ENCODE measurements around the gene PDE4D. TPM values are rescaled to one million over a fixed set of nuclear protein-coding genes. Genes with fewer than 3 reads are reported as not detected.

The PDE4D gene
- total RNA-seq, 1 experiment from 2014 or later: 2.4 TPM

- DNase-seq (ENCODE audit: low read depth, low spot score) (no peak), ATAC-seq (no peak)
- H3K27ac ChIP-seq (ENCODE audit: low read length): no peak overlapping the region
- no peaks in the 10 kb centered on the region for H3K9me3 ChIP-seq (ENCODE audit: control insufficient read depth, insufficient read depth, low read depth, low read length)
- CTCF ChIA-PET: no interaction called here
- POLR2A ChIA-PET: no interaction called here
- no peaks in the 10 kb centered on the region for H3K4me1 ChIP-seq (ENCODE audit: control insufficient read depth, insufficient read depth, low read length)
- no peak overlapping the region for H3K4me3 ChIP-seq (ENCODE audit: low read depth in 2 of 2, low read length in 2 of 2)
- no TSS peak for BruUV-seq (replicated peaks)
- intact Hi-C loops (cut with micrococcal nuclease; ENCODE audit: unreplicated experiment) (no loop called here), in situ Hi-C loops (cut with HindIII; ENCODE audit: low pct_unique_long_range_greater_than_20kb, low sequenced_read_pairs) (no loop called here)
- no peaks in the 10 kb centered on the region for H3K27me3 ChIP-seq (ENCODE audit: control insufficient read depth, insufficient read depth, low read length)
- no peak for TF ChIP-seq REST (IDR thresholded peaks at IDR 0.05; ENCODE audit: insufficient read depth in 1 of 2, low read depth in 2 of 2, low read length in 1 of 2)
- TF ChIP-seq CTCF (IDR thresholded peaks at IDR 0.05): no peak
- no peak for TF ChIP-seq TCF7L2 (IDR thresholded peaks at IDR 0.05; ENCODE audit: low read depth, low read length)
- TF ChIP-seq POLR2AphosphoS5 (IDR thresholded peaks at IDR 0.05; ENCODE audit: low read depth, low read length): no peak
- no peak for TF ChIP-seq SIN3A (IDR thresholded peaks at IDR 0.05; ENCODE audit: borderline replicate concordance, insufficient read depth, low read depth, low read length)
- H3K36me3 ChIP-seq (ENCODE audit: control insufficient read depth, insufficient read depth, low read length): no peaks in the 10 kb centered on the region
Observed at GRCh38 chr5:59887274-59887673, 6.3 kb downstream of the PDE4D start.

- Histone ChIP-seq H3K36me3 (ENCODE audit: control insufficient read depth, insufficient read depth, low read length) (no peaks in the 10 kb centered on the region), H3K27ac (ENCODE audit: low read length) (no peak overlapping the region), H3K27me3 (ENCODE audit: control insufficient read depth, insufficient read depth, low read length) (no peaks in the 10 kb centered on the region), H3K9me3 (ENCODE audit: control insufficient read depth, insufficient read depth, low read depth, low read length) (no peaks in the 10 kb centered on the region), H3K4me3 (ENCODE audit: low read depth in 2 of 2, low read length in 2 of 2) (no peak overlapping the region), H3K4me1 (ENCODE audit: control insufficient read depth, insufficient read depth, low read length) (no peaks in the 10 kb centered on the region)
- DNase-seq (ENCODE audit: low read depth, low spot score): no peak
- no peak for ATAC-seq
- POLR2A ChIA-PET: no interaction called here
- no TSS peak for BruUV-seq (replicated peaks)
- TF ChIP-seq TCF7L2 (IDR thresholded peaks at IDR 0.05; ENCODE audit: low read depth, low read length) (no peak), CTCF (IDR thresholded peaks at IDR 0.05) (no peak), REST (IDR thresholded peaks at IDR 0.05; ENCODE audit: insufficient read depth in 1 of 2, low read depth in 2 of 2, low read length in 1 of 2) (no peak), POLR2AphosphoS5 (IDR thresholded peaks at IDR 0.05; ENCODE audit: low read depth, low read length) (no peak), SIN3A (IDR thresholded peaks at IDR 0.05; ENCODE audit: borderline replicate concordance, insufficient read depth, low read depth, low read length) (no peak)
- intact Hi-C loops (cut with micrococcal nuclease; ENCODE audit: unreplicated experiment): no loop called here
- in situ Hi-C loops (cut with HindIII; ENCODE audit: low pct_unique_long_range_greater_than_20kb, low sequenced_read_pairs): no loop called here
- CTCF ChIA-PET: no interaction called here
Observed at GRCh38 chr5:59874675-59875074, 18.9 kb downstream of the PDE4D start.
